BJ (cell line): ENCODE measurements around the gene PFDN2. TPM values are rescaled to one million over a fixed set of nuclear protein-coding genes. Genes with fewer than 3 reads are reported as not detected.

Experiments used
- CTCF ChIA-PET: fragments of 350-600 bp; formaldehyde crosslinking; extraction: SDS; loops from one replicate; lab custom pipeline; 2021; ENCODE audit warnings: antibody characterized with exemption, inconsistent platforms; lab: Yijun Ruan, JAX
- POLR2A ChIA-PET: fragments of 300-600 bp; sonication (Branson Sonifier 250); formaldehyde crosslinking; extraction: SDS; loops from one replicate; lab custom pipeline; 2021; ENCODE audit warnings: antibody characterized with exemption; lab: Charles Lee
- DNase-seq: peaks from one replicate; pipeline ENCODE4 v3.0.0-alpha.2; 2011; ENCODE audit warnings: low read depth
- H3K27me3 ChIP-seq: 2 replicates; pipeline ENCODE4 v1.6.0; 2011; ENCODE audit warnings: low read length; ENCODE audit not compliant: control insufficient read depth, insufficient read depth
- H3K36me3 ChIP-seq: 2 replicates; pipeline ENCODE4 v1.5.1; 2011; ENCODE audit warnings: low read length; ENCODE audit not compliant: control insufficient read depth, insufficient read depth
- H3K4me3 ChIP-seq: 2 replicates; pipeline ENCODE4 v1.5.1; 2011; ENCODE audit warnings: low read depth, mild to moderate bottlenecking, control low read depth, low read length
- polyA minus RNA-seq: library from RNA; depleted of rRNA, polyadenylated mRNA; stranded (reverse); fragments of >200 nt; gene quantifications from 2 replicates; pipeline ENCODE4 v1.2.3, GENCODE V29; 2011; rRNA and poly(A)+ RNA removed
- polyA plus RNA-seq: library from polyadenylated mRNA; depleted of rRNA; stranded (reverse); fragments of >200 nt; gene quantifications from 2 replicates; pipeline ENCODE4 v1.2.3, GENCODE V29; 2011; rRNA removed
- TF ChIP-seq, protein P1 (sequence below): IDR thresholded peaks from 2 replicates; pipeline ENCODE4 v1.5.1; 2011; ENCODE audit warnings: low read depth, mild to moderate bottlenecking, control low read depth, inconsistent platforms, low read length, moderate library complexity; ENCODE audit not compliant: insufficient read depth

PFDN2 gene
- polyA plus RNA-seq (32.9 and 66.0 TPM in 2 replicates), polyA minus RNA-seq (6.2 and 9.9 TPM in 2 replicates)

- no peak for DNase-seq
- peaks cover 16% of the 10 kb centered on the region for H3K36me3 ChIP-seq
- CTCF ChIA-PET, result interaction anchor here (0.6 to 2.5 kb wide), 6 partner anchors 9 to 790 kb away, joined by 3 to 9 read pairs (median 4); partner anchors contain the start of gene KLHDC9
- H3K27me3 ChIP-seq, result no peaks in the 10 kb centered on the region
- TF ChIP-seq, protein P1, sequence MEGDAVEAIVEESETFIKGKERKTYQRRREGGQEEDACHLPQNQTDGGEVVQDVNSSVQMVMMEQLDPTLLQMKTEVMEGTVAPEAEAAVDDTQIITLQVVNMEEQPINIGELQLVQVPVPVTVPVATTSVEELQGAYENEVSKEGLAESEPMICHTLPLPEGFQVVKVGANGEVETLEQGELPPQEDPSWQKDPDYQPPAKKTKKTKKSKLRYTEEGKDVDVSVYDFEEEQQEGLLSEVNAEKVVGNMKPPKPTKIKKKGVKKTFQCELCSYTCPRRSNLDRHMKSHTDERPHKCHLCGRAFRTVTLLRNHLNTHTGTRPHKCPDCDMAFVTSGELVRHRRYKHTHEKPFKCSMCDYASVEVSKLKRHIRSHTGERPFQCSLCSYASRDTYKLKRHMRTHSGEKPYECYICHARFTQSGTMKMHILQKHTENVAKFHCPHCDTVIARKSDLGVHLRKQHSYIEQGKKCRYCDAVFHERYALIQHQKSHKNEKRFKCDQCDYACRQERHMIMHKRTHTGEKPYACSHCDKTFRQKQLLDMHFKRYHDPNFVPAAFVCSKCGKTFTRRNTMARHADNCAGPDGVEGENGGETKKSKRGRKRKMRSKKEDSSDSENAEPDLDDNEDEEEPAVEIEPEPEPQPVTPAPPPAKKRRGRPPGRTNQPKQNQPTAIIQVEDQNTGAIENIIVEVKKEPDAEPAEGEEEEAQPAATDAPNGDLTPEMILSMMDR, result no peak
- POLR2A ChIA-PET, result interaction anchor here (0.6 to 1.0 kb wide), 2 partner anchors 15 to 79 kb away, joined by 6 read pairs; no protein-coding TSS in a partner anchor
- peak within 1 kb of the TSS; percentile 65 for H3K4me3 ChIP-seq
These were observed at the start of gene PFDN2, which contains the start of gene NIT1 for GRCh38 chr1:161117759-161118581. TSS of gene PFDN2 (minus strand) at chr1:161118037. CDS start at chr1:161118026, 11 bp downstream. TSS of gene NIT1 (plus strand) at chr1:161118105. CDS start at chr1:161118177, 72 bp downstream.

DNA sequence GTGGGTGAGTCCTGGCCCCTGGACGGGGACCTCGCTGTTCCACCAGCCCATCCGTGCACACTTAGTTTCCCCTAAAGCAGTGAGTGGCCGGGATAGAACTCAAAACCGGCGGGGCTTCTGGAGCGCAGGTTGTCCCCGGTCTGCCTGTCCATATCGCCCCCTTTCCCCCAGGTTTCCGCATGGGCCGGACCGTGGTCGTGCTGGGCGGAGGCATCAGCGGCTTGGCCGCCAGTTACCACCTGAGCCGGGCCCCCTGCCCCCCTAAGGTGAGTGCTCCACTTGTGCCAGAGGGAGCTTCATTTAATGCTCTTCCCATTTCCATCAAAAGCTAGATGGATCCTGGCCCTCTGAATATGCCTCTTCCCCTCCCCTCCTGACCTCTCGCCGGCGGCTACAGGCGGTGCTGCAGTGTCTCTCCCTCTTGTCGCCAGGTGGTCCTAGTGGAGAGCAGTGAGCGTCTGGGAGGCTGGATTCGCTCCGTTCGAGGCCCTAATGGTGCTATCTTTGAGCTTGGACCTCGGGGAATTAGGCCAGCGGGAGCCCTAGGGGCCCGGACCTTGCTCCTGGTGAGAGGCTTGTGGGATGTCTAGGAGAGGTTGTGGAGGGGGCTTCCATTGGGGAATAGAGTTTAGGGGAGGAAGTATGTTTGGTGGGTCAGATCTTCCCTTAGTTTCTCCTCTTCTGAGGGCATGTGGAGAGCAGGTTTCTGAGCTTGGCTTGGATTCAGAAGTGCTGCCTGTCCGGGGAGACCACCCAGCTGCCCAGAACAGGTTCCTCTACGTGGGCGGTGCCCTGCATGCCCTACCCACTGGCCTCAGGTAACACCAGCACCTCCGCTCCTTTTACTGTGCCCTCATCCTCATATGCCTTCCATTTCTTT lies 49.1 kb upstream of the PFDN2 start:
- ChIA-PET CTCF (interaction anchor here (0.9 to 2.1 kb wide), 10 partner anchors 10 to 216 kb away, joined by 3 to 10 read pairs (median 4); partner anchors contain the start of genes B4GALT3, DEDD and TOMM40L), POLR2A (interaction anchor here (1.0 kb wide), 2 partner anchors 11 to 14 kb away, joined by 3 to 8 read pairs; no protein-coding TSS in a partner anchor)
- Histone ChIP-seq H3K4me3 (peak overlapping the region; percentile 81), H3K36me3 (peaks cover 18% of the 10 kb centered on the region), H3K27me3 (no peaks in the 10 kb centered on the region)
- TF ChIP-seq, protein P1, result no peak
- no peak for DNase-seq

GRCh38 chr1:161165742-161166668 lies 48.2 kb upstream of the PFDN2 start, which contains the start of gene PPOX:
TSS of gene PPOX (plus strand) at chr1:161166426. CDS start at chr1:161166848, 422 bp downstream.
- ChIA-PET POLR2A (interaction anchor here (1.0 kb wide), 2 partner anchors 10 to 13 kb away, joined by 3 to 8 read pairs; no protein-coding TSS in a partner anchor), CTCF (interaction anchor here (0.6 to 2.1 kb wide), 18 partner anchors 9 to 223 kb away, joined by 3 to 10 read pairs (median 4); partner anchors contain the start of genes B4GALT3, CFAP126, DEDD and TOMM40L)
- H3K27me3 ChIP-seq, result no peaks in the 10 kb centered on the region
- peak; percentile 95 for DNase-seq
- peaks cover 14% of the 10 kb centered on the region for H3K36me3 ChIP-seq
- TF ChIP-seq, protein P1, result peak; percentile 59
- H3K4me3 ChIP-seq, result peak within 1 kb of the TSS; percentile 81

DNA sequence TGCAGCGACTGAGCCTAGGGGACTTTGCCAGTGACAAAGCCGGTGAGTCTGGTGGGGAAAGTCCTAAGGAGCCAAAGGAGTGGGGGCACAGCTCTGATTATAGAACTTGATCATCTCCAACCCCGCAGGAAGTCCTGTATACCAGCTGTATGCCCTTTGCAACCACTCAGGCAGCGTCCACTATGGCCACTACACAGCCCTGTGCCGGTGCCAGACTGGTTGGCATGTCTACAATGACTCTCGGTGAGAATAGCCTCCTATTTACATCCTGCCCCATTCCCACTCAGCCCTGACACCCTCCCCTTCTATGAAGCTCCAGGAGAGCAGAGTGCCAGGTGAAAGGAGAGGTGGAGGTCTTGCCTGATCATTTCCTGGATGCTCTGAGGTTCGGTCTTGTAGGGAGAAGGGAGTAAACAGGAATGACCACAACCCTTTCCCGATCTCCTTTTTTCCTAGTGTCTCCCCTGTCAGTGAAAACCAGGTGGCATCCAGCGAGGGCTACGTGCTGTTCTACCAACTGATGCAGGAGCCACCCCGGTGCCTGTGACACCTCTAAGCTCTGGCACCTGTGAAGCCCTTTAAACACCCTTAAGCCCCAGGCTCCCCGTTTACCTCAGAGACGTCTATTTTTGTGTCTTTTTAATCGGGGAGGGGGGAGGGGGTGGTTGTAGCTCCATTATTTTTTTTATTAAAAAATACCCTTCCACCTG lies 47.2 kb upstream of the PFDN2 start:
- TF ChIP-seq, protein P1, result no peak
- Histone ChIP-seq H3K4me3 (peak overlapping the region; percentile 81), H3K36me3 (peaks cover 9% of the 10 kb centered on the region), H3K27me3 (no peaks in the 10 kb centered on the region)
- no peak for DNase-seq
- ChIA-PET CTCF (interaction anchor here (0.6 to 2.1 kb wide), 13 partner anchors 8 to 217 kb away, joined by 3 to 10 read pairs (median 4); partner anchors contain the start of genes CFAP126, NIT1, PFDN2 and TOMM40L), POLR2A (no interaction called here)
